Endodermal cell (in vitro differentiated cells): ENCODE measurements around the gene PLA2G15. TPM values are rescaled to one million over a fixed set of nuclear protein-coding genes. Genes with fewer than 3 reads are reported as not detected.

Experiments
- DNase-seq: peaks from one replicate; pipeline ENCODE4 v3.0.0-alpha.2; 2017
- H3K27ac ChIP-seq: 2 replicates; pipeline ENCODE4 v1.5.1; 2013; ENCODE audit warnings: mild to moderate bottlenecking, low read depth, low read length, moderate library complexity
- H3K27me3 ChIP-seq: 2 replicates; pipeline ENCODE4 v1.6.1; 2013; ENCODE audit warnings: mild to moderate bottlenecking, low read length, moderate library complexity; ENCODE audit not compliant: insufficient read depth, control insufficient read depth, poor library complexity, severe bottlenecking
- H3K36me3 ChIP-seq: 2 replicates; pipeline ENCODE4 v1.7.0; 2013; ENCODE audit warnings: mild to moderate bottlenecking, low read length, moderate library complexity; ENCODE audit not compliant: control insufficient read depth, insufficient read depth
- H3K4me1 ChIP-seq: one replicate; pipeline ENCODE4 v1.7.0; 2013; ENCODE audit warnings: low read length; ENCODE audit not compliant: control insufficient read depth, insufficient read depth
- H3K4me3 ChIP-seq: 2 replicates; pipeline ENCODE4 v1.5.1; 2013; ENCODE audit warnings: mild to moderate bottlenecking, low read length, moderate library complexity
- H3K9ac ChIP-seq: 2 replicates; pipeline ENCODE4 v1.6.1; 2013; ENCODE audit warnings: mild to moderate bottlenecking, low read length, moderate library complexity; ENCODE audit not compliant: poor library complexity, severe bottlenecking; ENCODE audit errors: extremely low read depth
- H3K9me3 ChIP-seq: 2 replicates; pipeline ENCODE4 v1.6.1; 2013; ENCODE audit warnings: mild to moderate bottlenecking, low read length, moderate library complexity; ENCODE audit not compliant: control insufficient read depth
- H3K27ac Mint-ChIP-seq: 2 replicates; pipeline ENCODE4 v1.8.0; 2020; ENCODE audit warnings: mixed read lengths
- H3K27me3 Mint-ChIP-seq: 2 replicates; pipeline ENCODE4 v1.8.0; 2021; ENCODE audit warnings: mild to moderate bottlenecking, mixed read lengths; ENCODE audit not compliant: insufficient read depth
- H3K36me3 Mint-ChIP-seq: 2 replicates; pipeline ENCODE4 v1.8.0; 2020; ENCODE audit warnings: low read depth, mixed read lengths
- H3K4me1 Mint-ChIP-seq: 2 replicates; pipeline ENCODE4 v1.8.0; 2020; ENCODE audit warnings: mixed read lengths
- H3K4me3 Mint-ChIP-seq: 2 replicates; pipeline ENCODE4 v1.8.0; 2020; ENCODE audit warnings: mild to moderate bottlenecking, moderate library complexity, mixed read lengths
- H3K9me3 Mint-ChIP-seq: 2 replicates; pipeline ENCODE4 v1.8.0; 2020; ENCODE audit warnings: mild to moderate bottlenecking, mixed read lengths
- CTCF ChIP-seq: fragments of 200-600 bp; sonication (generic); conservative IDR thresholded peaks from 2 replicates; pipeline ENCODE4 v1.5.0; 2021; ENCODE audit warnings: antibody characterized with exemption, mild to moderate bottlenecking
- WGBS, 2 experiments: methylation state at CpG; one replicate each; pipeline versions ENCODE4 v1.1.5 to v1.1.7; 2013; ENCODE audit warnings: missing lambda C conversion rate in 2 of 2, mixed read lengths in 1 of 2; ENCODE audit not compliant: insufficient coverage in 1 of 2, insufficient read length in 1 of 2; 5-methylcytosine and 5-hydroxymethylcytosine counted together
- total RNA-seq, 2 donors: library from RNA; stranded (reverse); fragmentation: NEBNext Ultra II Directional in 1 of 2; extraction: Animal tissue kit (Norgen Biotek cat#: 25700) in 1 of 2; gene quantifications; 2 replicates in 1 of 2; 3 replicates in 1 of 2; pipeline ENCODE4 v1.2.1, GENCODE V29; 2021

PLA2G15 gene
- total RNA-seq, 2 donors from 2014 or later: 8.7 to 10.0 TPM

- Histone ChIP-seq H3K27me3 (no peaks in the 10 kb centered on the region), H3K36me3 (peaks cover 90% of the 10 kb centered on the region), H3K9me3 (no peaks in the 10 kb centered on the region), H3K4me1 (peaks cover 26% of the 10 kb centered on the region), H3K4me3 (peak overlapping the region; percentile 32), H3K27ac (no peak overlapping the region), H3K9ac (no peak overlapping the region)
- WGBS, 2 experiments: 82% methylated on average over 5 of the region's 5 CpGs
- H3K27me3 Mint-ChIP-seq: no peaks in the 10 kb centered on the region
- TF ChIP-seq CTCF: no peak
- H3K4me1 Mint-ChIP-seq: peaks cover 47% of the 10 kb centered on the region
- H3K27ac Mint-ChIP-seq: peak overlapping the region; percentile 63
- peaks cover 66% of the 10 kb centered on the region for H3K36me3 Mint-ChIP-seq
- no peaks in the 10 kb centered on the region for H3K9me3 Mint-ChIP-seq
- no peak for DNase-seq
- no peak overlapping the region for H3K4me3 Mint-ChIP-seq
Observed at GRCh38 chr16:68298907-68299561, 53.9 kb downstream of the PLA2G15 start.

DNA sequence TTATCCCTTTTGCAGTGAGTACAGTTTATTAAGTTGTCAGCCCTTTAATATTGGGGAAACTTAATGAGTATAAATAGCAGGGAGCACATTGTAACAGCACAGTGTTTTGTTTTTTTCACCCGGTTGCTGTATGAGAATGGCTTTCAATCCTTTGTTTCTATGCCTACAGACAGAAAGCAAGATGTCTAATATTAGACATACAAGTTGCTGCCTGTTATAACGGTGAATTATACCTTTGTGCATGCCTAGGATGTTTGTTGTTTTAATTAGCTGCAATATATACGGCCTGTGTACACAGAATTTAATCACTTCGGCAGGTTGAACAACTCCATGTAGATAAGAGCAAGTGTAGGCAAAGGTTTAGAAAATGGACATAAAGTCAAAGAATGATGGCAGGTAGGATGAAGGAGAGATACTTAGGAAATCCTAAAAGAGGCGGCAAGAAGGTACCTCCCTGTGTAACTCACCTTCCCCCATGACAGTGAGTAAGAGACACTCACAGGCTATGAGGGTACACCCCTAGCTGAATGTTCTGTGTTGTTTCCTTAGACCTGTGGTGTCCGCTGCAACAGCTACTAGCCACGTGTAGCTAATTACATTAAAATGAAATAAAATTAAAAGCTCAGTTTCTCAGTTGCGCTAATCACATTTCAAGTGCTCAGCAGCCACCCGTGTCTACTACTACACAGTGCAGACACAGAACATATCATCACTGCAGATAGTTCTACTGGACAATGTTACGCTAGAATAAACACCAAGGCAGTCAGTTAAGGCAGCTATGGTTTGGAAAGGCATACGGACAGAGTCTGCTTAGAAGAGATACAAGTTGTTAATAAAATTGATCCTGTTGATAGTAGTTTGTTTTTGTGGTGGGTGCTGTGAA lies 54.6 kb downstream of the PLA2G15 start:
- TF ChIP-seq CTCF: no peak
- Histone ChIP-seq H3K27ac (no peak overlapping the region), H3K4me3 (peak overlapping the region; percentile 32), H3K9ac (no peak overlapping the region), H3K9me3 (no peaks in the 10 kb centered on the region), H3K27me3 (no peaks in the 10 kb centered on the region), H3K4me1 (peaks cover 26% of the 10 kb centered on the region), H3K36me3 (peaks cover 89% of the 10 kb centered on the region)
- H3K27ac Mint-ChIP-seq: peak overlapping the region; percentile 39
- H3K36me3 Mint-ChIP-seq: peaks cover 66% of the 10 kb centered on the region
- no peak for DNase-seq
- WGBS, 2 experiments: 95 to 98% methylated on average over 10 to 11 of the region's 11 CpGs
- peaks cover 47% of the 10 kb centered on the region for H3K4me1 Mint-ChIP-seq
- no peak overlapping the region for H3K4me3 Mint-ChIP-seq
- H3K27me3 Mint-ChIP-seq: no peaks in the 10 kb centered on the region
- no peaks in the 10 kb centered on the region for H3K9me3 Mint-ChIP-seq

DNA sequence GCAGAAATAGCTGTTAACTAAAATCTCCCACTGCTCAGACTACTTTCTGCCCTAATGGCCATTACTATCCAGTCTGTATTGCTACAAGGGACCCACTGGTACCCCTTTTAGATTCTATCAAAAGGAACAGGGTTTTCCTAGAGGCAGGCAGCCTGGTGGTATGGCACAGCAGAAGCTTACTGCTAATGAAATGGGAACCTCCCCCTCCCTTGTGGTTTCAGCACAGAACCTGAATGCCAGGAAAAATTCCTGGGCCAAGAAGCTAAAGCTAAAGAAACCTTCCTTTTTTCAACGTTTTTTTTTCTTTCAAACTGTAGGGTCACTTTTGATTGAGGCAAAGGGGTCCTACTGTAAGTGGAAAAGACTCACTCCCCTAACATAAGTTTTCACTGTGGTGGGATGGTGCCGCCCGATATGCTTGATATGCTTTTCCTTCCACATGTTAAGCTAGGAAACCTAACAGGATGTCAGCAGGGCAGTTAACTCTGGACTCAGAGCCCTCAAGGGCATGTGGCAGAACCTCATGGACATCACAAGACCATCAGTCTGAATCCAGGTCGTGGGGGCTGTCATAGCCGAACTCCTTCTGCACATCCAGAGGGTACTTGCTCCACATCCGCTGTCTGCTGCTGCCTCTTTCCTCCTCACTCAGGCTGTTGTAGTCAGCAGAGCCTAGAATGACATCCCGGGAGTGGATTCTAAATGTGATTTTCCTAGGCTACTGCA lies 55.7 kb downstream of the PLA2G15 start:
- Histone ChIP-seq H3K27ac (no peak overlapping the region), H3K9me3 (no peaks in the 10 kb centered on the region), H3K27me3 (no peaks in the 10 kb centered on the region), H3K9ac (no peak overlapping the region), H3K4me1 (peaks cover 26% of the 10 kb centered on the region), H3K36me3 (peaks cover 88% of the 10 kb centered on the region), H3K4me3 (no peak overlapping the region)
- peaks cover 42% of the 10 kb centered on the region for H3K4me1 Mint-ChIP-seq
- WGBS, 2 experiments: 91 to 94% methylated on average over 6 to 7 of the region's 7 CpGs
- DNase-seq: no peak
- H3K4me3 Mint-ChIP-seq: no peak overlapping the region
- H3K27ac Mint-ChIP-seq: peak overlapping the region; percentile 22
- H3K9me3 Mint-ChIP-seq: no peaks in the 10 kb centered on the region
- H3K36me3 Mint-ChIP-seq: peaks cover 74% of the 10 kb centered on the region
- no peaks in the 10 kb centered on the region for H3K27me3 Mint-ChIP-seq
- no peak for TF ChIP-seq CTCF
